DOHH2 (cell line): ENCODE data around the gene SEC11C.

ENCODE experiments used
- EZH2phosphoT487 ChIP-seq: fragments of 200-600 bp; sonication (generic); IDR thresholded peaks from 2 replicates; pipeline ENCODE4 v1.6.1; 2017; ENCODE audit warnings: borderline replicate concordance, mild to moderate bottlenecking, antibody characterized with exemption, low read length, moderate library complexity, mixed read lengths
- TF ChIP-seq, protein P1 (sequence below): fragments of 200-600 bp; sonication (generic); IDR thresholded peaks from one replicate; pipeline ENCODE4 v1.5.1; 2014; ENCODE audit warnings: antibody characterized with exemption, mild to moderate bottlenecking, low read depth, low read length; ENCODE audit not compliant: poor library complexity, severe bottlenecking

- TF ChIP-seq, protein P1, sequence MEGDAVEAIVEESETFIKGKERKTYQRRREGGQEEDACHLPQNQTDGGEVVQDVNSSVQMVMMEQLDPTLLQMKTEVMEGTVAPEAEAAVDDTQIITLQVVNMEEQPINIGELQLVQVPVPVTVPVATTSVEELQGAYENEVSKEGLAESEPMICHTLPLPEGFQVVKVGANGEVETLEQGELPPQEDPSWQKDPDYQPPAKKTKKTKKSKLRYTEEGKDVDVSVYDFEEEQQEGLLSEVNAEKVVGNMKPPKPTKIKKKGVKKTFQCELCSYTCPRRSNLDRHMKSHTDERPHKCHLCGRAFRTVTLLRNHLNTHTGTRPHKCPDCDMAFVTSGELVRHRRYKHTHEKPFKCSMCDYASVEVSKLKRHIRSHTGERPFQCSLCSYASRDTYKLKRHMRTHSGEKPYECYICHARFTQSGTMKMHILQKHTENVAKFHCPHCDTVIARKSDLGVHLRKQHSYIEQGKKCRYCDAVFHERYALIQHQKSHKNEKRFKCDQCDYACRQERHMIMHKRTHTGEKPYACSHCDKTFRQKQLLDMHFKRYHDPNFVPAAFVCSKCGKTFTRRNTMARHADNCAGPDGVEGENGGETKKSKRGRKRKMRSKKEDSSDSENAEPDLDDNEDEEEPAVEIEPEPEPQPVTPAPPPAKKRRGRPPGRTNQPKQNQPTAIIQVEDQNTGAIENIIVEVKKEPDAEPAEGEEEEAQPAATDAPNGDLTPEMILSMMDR: no peak
- TF ChIP-seq EZH2phosphoT487: no peak
These were observed 710 bp downstream of the SEC11C start for GRCh38 chr18:59140302-59140885.
